Neural crest cell (in vitro differentiated cells): ENCODE measurements around the gene BNIP3. TPM values are rescaled to one million over a fixed set of nuclear protein-coding genes. Genes with fewer than 3 reads are reported as not detected.
A peak's percentile ranks its signal among the peaks of the same experiment; 100 is the strongest.

Experiments used
- DNase-seq: peaks from one replicate; pipeline ENCODE4 v3.0.0; 2021; ENCODE audit warnings: low read depth, mixed read lengths, low spot score
- H3K27ac Mint-ChIP-seq: one replicate; pipeline ENCODE4 v1.8.0; 2021; ENCODE audit warnings: mild to moderate bottlenecking, mixed read lengths; ENCODE audit not compliant: unreplicated experiment
- H3K27me3 Mint-ChIP-seq: 2 replicates; pipeline ENCODE4 v1.8.0; 2021; ENCODE audit warnings: low read depth, mild to moderate bottlenecking, mixed read lengths
- H3K36me3 Mint-ChIP-seq: 2 replicates; pipeline ENCODE4 v1.8.0; 2021; ENCODE audit warnings: low read depth, mild to moderate bottlenecking, mixed read lengths
- H3K4me1 Mint-ChIP-seq: 2 replicates; pipeline ENCODE4 v1.8.0; 2021; ENCODE audit warnings: mixed read lengths
- H3K4me3 Mint-ChIP-seq: one replicate; pipeline ENCODE4 v1.8.0; 2021; ENCODE audit warnings: mild to moderate bottlenecking, mixed read lengths
- H3K9me3 Mint-ChIP-seq: 2 replicates; pipeline ENCODE4 v1.8.0; 2021; ENCODE audit warnings: mixed read lengths
- CTCF ChIP-seq: fragments of 200-600 bp; sonication (generic); conservative IDR thresholded peaks from 2 replicates; pipeline ENCODE4 v1.5.0; 2021; ENCODE audit warnings: antibody characterized with exemption, mild to moderate bottlenecking
- total RNA-seq: library from RNA; stranded (reverse); gene quantifications from 2 replicates; pipeline ENCODE4 v1.2.1, GENCODE V29; 2021

BNIP3 gene
- total RNA-seq, 1 donor from 2014 or later: 26.1 TPM

DNA sequence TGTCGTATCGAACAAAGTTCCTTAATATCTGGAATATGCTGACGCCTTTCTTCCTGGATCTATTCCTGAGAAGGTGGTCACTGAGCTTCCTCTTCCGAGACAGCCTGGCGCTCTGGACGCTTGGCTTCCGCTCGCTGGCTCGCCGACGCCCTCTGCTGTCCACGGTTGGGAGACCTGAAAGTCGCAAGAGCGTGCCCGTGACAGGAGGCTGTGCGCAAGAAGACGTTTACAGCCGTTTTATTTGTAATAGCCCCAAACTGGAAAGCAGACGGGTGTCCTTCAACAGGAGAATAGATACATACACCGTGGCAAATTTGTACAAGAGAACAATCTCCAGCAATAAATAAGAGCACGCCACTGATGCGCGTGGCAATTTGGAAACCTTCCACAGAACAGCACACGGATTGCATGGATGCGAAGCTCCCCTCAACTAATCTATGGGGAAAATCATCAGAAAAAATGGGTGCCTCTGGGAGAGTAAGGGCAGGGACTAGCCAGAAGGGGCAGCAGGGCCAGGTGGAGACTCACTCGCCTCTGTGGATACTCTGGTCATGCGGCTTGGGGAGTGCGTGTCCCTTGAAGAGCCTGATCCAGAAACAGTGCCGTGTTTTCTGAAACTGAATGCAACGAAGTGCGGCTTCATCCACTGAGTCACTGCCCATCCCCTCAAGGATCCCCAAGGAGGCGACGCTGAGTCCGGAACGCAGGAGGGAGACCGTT is 41.5 kb upstream of the BNIP3 start:
- Mint-ChIP-seq H3K4me1 (peaks cover 5% of the 10 kb centered on the region), H3K27ac (no peak overlapping the region), H3K4me3 (no peak overlapping the region), H3K27me3 (peaks cover 58% of the 10 kb centered on the region), H3K36me3 (no peaks in the 10 kb centered on the region), H3K9me3 (no peaks in the 10 kb centered on the region)
- TF ChIP-seq CTCF: peak; percentile 89
- peak; percentile 87 for DNase-seq

DNA sequence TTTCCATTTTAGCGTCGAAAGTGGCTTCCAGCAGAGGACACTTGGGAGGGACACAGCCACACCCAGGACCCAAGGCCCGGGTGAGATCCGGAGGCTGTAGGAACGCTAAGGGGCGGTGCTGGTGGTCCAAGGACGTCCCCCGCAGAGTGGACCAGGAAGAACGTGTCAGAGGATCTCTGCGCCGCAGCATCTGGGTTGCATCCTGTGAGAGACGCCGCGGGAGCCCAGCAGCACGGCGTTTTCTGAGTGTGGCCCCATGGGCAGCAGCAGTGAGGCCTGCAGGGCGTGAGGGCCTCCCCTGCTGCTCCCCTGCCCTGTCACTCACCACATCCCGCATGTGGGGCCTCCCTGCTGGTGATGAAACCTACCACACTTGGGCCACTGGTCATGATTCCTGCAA is 40.5 kb upstream of the BNIP3 start:
- no peaks in the 10 kb centered on the region for H3K9me3 Mint-ChIP-seq
- H3K27ac Mint-ChIP-seq: no peak overlapping the region
- H3K4me1 Mint-ChIP-seq: peaks cover 5% of the 10 kb centered on the region
- TF ChIP-seq CTCF: no peak
- H3K36me3 Mint-ChIP-seq: no peaks in the 10 kb centered on the region
- no peak for DNase-seq
- no peak overlapping the region for H3K4me3 Mint-ChIP-seq
- peaks cover 48% of the 10 kb centered on the region for H3K27me3 Mint-ChIP-seq

DNA sequence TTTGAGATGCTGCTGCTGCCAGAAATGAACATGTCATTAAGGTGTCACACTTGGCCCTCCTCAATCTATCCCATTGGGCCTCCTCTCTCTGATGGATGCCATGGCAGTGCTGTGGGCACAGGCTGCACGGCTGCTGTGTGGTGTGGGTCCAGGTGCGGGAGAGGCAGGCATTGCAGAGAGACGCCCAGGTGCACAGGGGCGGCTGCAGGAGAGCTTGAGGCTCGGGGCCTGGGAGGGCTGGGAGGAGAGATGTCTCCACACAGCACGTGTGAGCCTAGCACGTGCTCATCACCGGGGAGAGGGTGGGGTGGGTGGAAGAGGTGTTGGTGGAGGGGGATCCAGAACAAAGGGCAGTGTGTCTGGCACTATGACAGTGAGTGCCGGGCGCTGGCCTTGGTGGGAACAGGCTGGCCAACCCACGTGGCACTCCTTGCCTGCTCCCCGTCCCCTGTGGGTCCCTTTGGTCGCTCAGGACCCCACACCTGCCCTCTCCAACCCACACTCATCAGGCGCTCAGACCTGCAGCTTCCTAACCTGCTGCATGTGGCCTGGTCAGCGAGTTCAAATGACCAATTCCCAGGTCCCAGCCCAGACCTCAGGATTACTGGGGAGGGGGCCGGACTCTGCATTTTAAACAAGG is 39.9 kb upstream of the BNIP3 start:
- Mint-ChIP-seq H3K9me3 (no peaks in the 10 kb centered on the region), H3K4me3 (no peak overlapping the region), H3K27me3 (peaks cover 46% of the 10 kb centered on the region), H3K36me3 (no peaks in the 10 kb centered on the region), H3K27ac (no peak overlapping the region), H3K4me1 (peaks cover 5% of the 10 kb centered on the region)
- DNase-seq: no peak
- TF ChIP-seq CTCF: no peak

- no peak for DNase-seq
- Mint-ChIP-seq H3K36me3 (no peaks in the 10 kb centered on the region), H3K4me3 (no peak overlapping the region), H3K4me1 (peaks cover 5% of the 10 kb centered on the region), H3K9me3 (no peaks in the 10 kb centered on the region), H3K27me3 (peaks cover 41% of the 10 kb centered on the region), H3K27ac (no peak overlapping the region)
- no peak for TF ChIP-seq CTCF
Measured at GRCh38 chr10:132021046-132021445, 39.3 kb upstream of the BNIP3 start.

GRCh38 chr10:132020456-132020855 is 38.7 kb upstream of the BNIP3 start:
- no peak for TF ChIP-seq CTCF
- H3K4me3 Mint-ChIP-seq: no peak overlapping the region
- peaks cover 36% of the 10 kb centered on the region for H3K27me3 Mint-ChIP-seq
- DNase-seq: no peak
- no peak overlapping the region for H3K27ac Mint-ChIP-seq
- no peaks in the 10 kb centered on the region for H3K36me3 Mint-ChIP-seq
- peaks cover 5% of the 10 kb centered on the region for H3K4me1 Mint-ChIP-seq
- no peaks in the 10 kb centered on the region for H3K9me3 Mint-ChIP-seq
